Fibroblast of mammary gland (primary cell): ENCODE measurements around the gene CLEC12A.

Source experiments
- DNase-seq: peaks from one replicate; pipeline ENCODE4 v3.0.0-alpha.2; 2010; ENCODE audit warnings: low read depth
- H3K4me3 ChIP-seq: 2 replicates; pipeline ENCODE4 v1.5.1; 2011; ENCODE audit warnings: low read depth, mild to moderate bottlenecking, low read length, moderate library complexity; ENCODE audit not compliant: control insufficient read depth
- CTCF ChIP-seq: conservative IDR thresholded peaks from 2 replicates; pipeline ENCODE4 v1.5.1; 2011; ENCODE audit warnings: low read depth, low read length, inconsistent platforms; ENCODE audit not compliant: control insufficient read depth, insufficient read depth

Gene CLEC12A

GRCh38 chr12:9971181-9971580 lies at the start of gene CLEC12A:
TSS of gene CLEC12A (plus strand) at chr12:9971409. CDS start at chr12:9971597, 188 bp downstream.
- no peak for DNase-seq
- TF ChIP-seq CTCF, result no peak
- no peak within 1 kb of the TSS for H3K4me3 ChIP-seq

- no peak for TF ChIP-seq CTCF
- DNase-seq, result no peak
Observed at GRCh38 chr12:9922429-9922828, 48.8 kb upstream of the CLEC12A start.

GRCh38 chr12:9925705-9926393 lies 45.4 kb upstream of the CLEC12A start:
- TF ChIP-seq CTCF, result peak; percentile 50
- peak; percentile 62 for DNase-seq
- no peak overlapping the region for H3K4me3 ChIP-seq

More at GRCh38 chr12:9922429-9922828, 48.8 kb upstream of the CLEC12A start:
- H3K4me3 ChIP-seq, result no peak overlapping the region

- no peak for TF ChIP-seq CTCF
- no peak for DNase-seq
- no peak overlapping the region for H3K4me3 ChIP-seq
Observed at GRCh38 chr12:9926876-9927275, 44.3 kb upstream of the CLEC12A start.

- no peak overlapping the region for H3K4me3 ChIP-seq
- TF ChIP-seq CTCF, result no peak
- DNase-seq, result no peak
Observed at GRCh38 chr12:9928607-9929006, 42.6 kb upstream of the CLEC12A start.

GRCh38 chr12:9931245-9931644 lies 40.0 kb upstream of the CLEC12A start:
- no peak overlapping the region for H3K4me3 ChIP-seq
- TF ChIP-seq CTCF, result no peak
- no peak for DNase-seq
